ENCODE results near the gene CDH1.

CDH1 gene

GRCh38 chr16:68718590-68718989 is 18.5 kb upstream of the CDH1 start:
- TF ChIP-seq TCF12 (IDR thresholded peaks at IDR 0.05; ENCODE audit: low read depth) (no peak), CREB1 (IDR thresholded peaks at IDR 0.05; ENCODE audit: low read depth) (no peak), ZBTB7A (IDR thresholded peaks at IDR 0.05; ENCODE audit: low read depth) (no peak), FOXM1 (IDR thresholded peaks at IDR 0.05; ENCODE audit: borderline replicate concordance, low read depth) (no peak), TEAD4 (IDR thresholded peaks at IDR 0.05) (no peak), EGR1 (IDR thresholded peaks at IDR 0.05) (no peak), TAF1 (IDR thresholded peaks at IDR 0.05; ENCODE audit: low read depth) (no peak), YY1 (IDR thresholded peaks at IDR 0.05; ENCODE audit: low read depth) (no peak), RAD21 (IDR thresholded peaks at IDR 0.05; ENCODE audit: low read depth) (no peak), USF1 (IDR thresholded peaks at IDR 0.05) (no peak), CEBPB (IDR thresholded peaks at IDR 0.05) (no peak), REST (IDR thresholded peaks at IDR 0.05; ENCODE audit: low read depth) (no peak), MAX (IDR thresholded peaks at IDR 0.05) (no peak), EP300 (IDR thresholded peaks at IDR 0.05; ENCODE audit: borderline replicate concordance) (no peak), NFIC (IDR thresholded peaks at IDR 0.05) (no peak)

GRCh38 chr16:68719993-68720489 is 17.1 kb upstream of the CDH1 start:
- TF ChIP-seq TAF1 (IDR thresholded peaks at IDR 0.05; ENCODE audit: low read depth): no peak
- no peak for TF ChIP-seq TEAD4 (IDR thresholded peaks at IDR 0.05)
- TF ChIP-seq EP300 (IDR thresholded peaks at IDR 0.05; ENCODE audit: borderline replicate concordance): no peak
- no peak for TF ChIP-seq YY1 (IDR thresholded peaks at IDR 0.05; ENCODE audit: low read depth)
- TF ChIP-seq TCF12 (IDR thresholded peaks at IDR 0.05; ENCODE audit: low read depth): no peak
- TF ChIP-seq USF1 (IDR thresholded peaks at IDR 0.05): no peak
- TF ChIP-seq ZBTB7A (IDR thresholded peaks at IDR 0.05; ENCODE audit: low read depth): no peak
- TF ChIP-seq NFIC (IDR thresholded peaks at IDR 0.05): no peak
- TF ChIP-seq REST (IDR thresholded peaks at IDR 0.05; ENCODE audit: low read depth): no peak
- TF ChIP-seq RAD21 (IDR thresholded peaks at IDR 0.05; ENCODE audit: low read depth): no peak
- TF ChIP-seq CEBPB (IDR thresholded peaks at IDR 0.05): no peak
- no peak for TF ChIP-seq FOXM1 (IDR thresholded peaks at IDR 0.05; ENCODE audit: borderline replicate concordance, low read depth)
- no peak for TF ChIP-seq EGR1 (IDR thresholded peaks at IDR 0.05)
- no peak for TF ChIP-seq MAX (IDR thresholded peaks at IDR 0.05)
- TF ChIP-seq CREB1 (IDR thresholded peaks at IDR 0.05; ENCODE audit: low read depth): no peak

- no peak for TF ChIP-seq CREB1 (IDR thresholded peaks at IDR 0.05; ENCODE audit: low read depth)
- no peak for TF ChIP-seq EP300 (IDR thresholded peaks at IDR 0.05; ENCODE audit: borderline replicate concordance)
- no peak for TF ChIP-seq REST (IDR thresholded peaks at IDR 0.05; ENCODE audit: low read depth)
- TF ChIP-seq ZBTB7A (IDR thresholded peaks at IDR 0.05; ENCODE audit: low read depth): no peak
- TF ChIP-seq YY1 (IDR thresholded peaks at IDR 0.05; ENCODE audit: low read depth): no peak
- TF ChIP-seq NFIC (IDR thresholded peaks at IDR 0.05): no peak
Observed at GRCh38 chr16:68722119-68723024, 14.7 kb upstream of the CDH1 start.

- TF ChIP-seq FOXM1 (IDR thresholded peaks at IDR 0.05; ENCODE audit: borderline replicate concordance, low read depth): no peak
- no peak for TF ChIP-seq ZBTB7A (IDR thresholded peaks at IDR 0.05; ENCODE audit: low read depth)
- TF ChIP-seq TEAD4 (IDR thresholded peaks at IDR 0.05): no peak
- TF ChIP-seq CREB1 (IDR thresholded peaks at IDR 0.05; ENCODE audit: low read depth): no peak
- no peak for TF ChIP-seq RAD21 (IDR thresholded peaks at IDR 0.05; ENCODE audit: low read depth)
- TF ChIP-seq EGR1 (IDR thresholded peaks at IDR 0.05): no peak
- no peak for TF ChIP-seq EP300 (IDR thresholded peaks at IDR 0.05; ENCODE audit: borderline replicate concordance)
- TF ChIP-seq CEBPB (IDR thresholded peaks at IDR 0.05): no peak
- no peak for TF ChIP-seq NFIC (IDR thresholded peaks at IDR 0.05)
- no peak for TF ChIP-seq TCF12 (IDR thresholded peaks at IDR 0.05; ENCODE audit: low read depth)
- TF ChIP-seq YY1 (IDR thresholded peaks at IDR 0.05; ENCODE audit: low read depth): no peak
- no peak for TF ChIP-seq USF1 (IDR thresholded peaks at IDR 0.05)
- TF ChIP-seq REST (IDR thresholded peaks at IDR 0.05; ENCODE audit: low read depth): no peak
- TF ChIP-seq TAF1 (IDR thresholded peaks at IDR 0.05; ENCODE audit: low read depth): no peak
- no peak for TF ChIP-seq MAX (IDR thresholded peaks at IDR 0.05)
Observed at GRCh38 chr16:68724797-68725196, 12.3 kb upstream of the CDH1 start.

All from Ishikawa (cell line).